H1 (cell line): Measurements from ENCODE around the gene ZNF556. TPM values are rescaled to one million over a fixed set of nuclear protein-coding genes. Genes with fewer than 3 reads are reported as not detected.

Experiments
- CTCF ChIA-PET: fragments of 300-600 bp; sonication (Branson Sonifier 250); formaldehyde crosslinking; loops from one replicate; lab custom pipeline; 2021; ENCODE audit not compliant: partially characterized antibody; lab: Charles Lee
- POLR2A ChIA-PET: fragments of 300-600 bp; sonication (Branson Sonifier 250); formaldehyde crosslinking; loops from one replicate; lab custom pipeline; 2021; ENCODE audit warnings: inconsistent platforms; ENCODE audit not compliant: partially characterized antibody; lab: Charles Lee
- DNase-seq, 2 experiments: peaks; one replicate each; pipeline versions ENCODE4 v3.0.0 to v3.0.0-alpha.2; 2010 to 2022; ENCODE audit warnings: low spot score in 2 of 2, low read depth in 1 of 2, mixed read lengths in 1 of 2
- FAIRE-seq: peaks from 2 replicates; lab custom pipeline; 2011; peaks lifted over from hg19 to GRCh38; lab: Jason Lieb, UNC
- H2AFZ ChIP-seq: 2 replicates; pipeline ENCODE4 v1.8.1; 2012; ENCODE audit warnings: low read length, inconsistent platforms
- H2AK5ac ChIP-seq: 2 replicates; pipeline ENCODE4 v1.6.1; 2013; ENCODE audit warnings: low read depth, low read length
- H2BK120ac ChIP-seq: replicated peaks from 2 replicates; pipeline ENCODE3; 2013; ENCODE audit warnings: low read depth, low read length, inconsistent platforms
- H2BK12ac ChIP-seq: 2 replicates; pipeline ENCODE4 v1.6.1; 2013; ENCODE audit warnings: low read depth, low read length
- H2BK15ac ChIP-seq: 2 replicates; pipeline ENCODE4 v1.6.1; 2013; ENCODE audit warnings: low read length
- H2BK20ac ChIP-seq: 2 replicates; pipeline ENCODE4 v1.6.1; 2013; ENCODE audit warnings: low read length
- H2BK5ac ChIP-seq: 2 replicates; pipeline ENCODE4 v1.6.1; 2013; ENCODE audit warnings: low read depth, low read length
- H3K14ac ChIP-seq: 2 replicates; pipeline ENCODE4 v1.6.1; 2013; ENCODE audit warnings: inconsistent platforms; ENCODE audit not compliant: insufficient read length
- H3K18ac ChIP-seq: 2 replicates; pipeline ENCODE4 v1.6.1; 2013; ENCODE audit warnings: low read length; ENCODE audit errors: extremely low read depth
- H3K23ac ChIP-seq: 2 replicates; pipeline ENCODE4 v1.6.1; 2013; ENCODE audit warnings: inconsistent platforms; ENCODE audit not compliant: insufficient read length
- H3K23me2 ChIP-seq: 2 replicates; pipeline ENCODE4 v1.6.1; 2013; ENCODE audit warnings: low read depth, low read length
- H3K27ac ChIP-seq: 2 replicates; pipeline ENCODE4 v1.6.1; 2011; ENCODE audit warnings: low read depth, low read length, inconsistent platforms
- H3K27me3 ChIP-seq, 4 experiments: replicated peaks in 1 of 4; 1 replicate in 1 of 4; 2 replicates in 3 of 4; pipeline versions ENCODE4 v1.6.1 to v1.8.1; 2011 to 2013; ENCODE audit warnings: low read length in 3 of 4, mild to moderate bottlenecking in 3 of 4, inconsistent platforms in 2 of 4, mixed read lengths in 2 of 4, moderate library complexity in 1 of 4; ENCODE audit not compliant: control insufficient read depth in 3 of 4, insufficient read depth in 3 of 4; ENCODE audit errors: extremely low read depth in 1 of 4
- H3K36me3 ChIP-seq, 4 experiments: 2 replicates each; pipeline versions ENCODE4 v1.6.1 to v1.8.1; 2011 to 2013; ENCODE audit warnings: mild to moderate bottlenecking in 4 of 4, low read length in 3 of 4, moderate library complexity in 2 of 4, control low read depth in 1 of 4, inconsistent platforms in 1 of 4; ENCODE audit not compliant: insufficient read depth in 4 of 4, control insufficient read depth in 2 of 4
- H3K4ac ChIP-seq: replicated peaks from 2 replicates; pipeline ENCODE3; 2013; ENCODE audit warnings: low read length, low read depth, mixed read lengths, inconsistent platforms; ENCODE audit not compliant: insufficient read length
- H3K4me1 ChIP-seq, 4 experiments: replicated peaks in 1 of 4; 1 replicate in 1 of 4; 2 replicates in 3 of 4; pipeline versions ENCODE4 v1.6.1 to v1.8.1; 2011 to 2013; ENCODE audit warnings: low read length in 3 of 4, inconsistent platforms in 2 of 4, mixed read lengths in 1 of 4; ENCODE audit not compliant: insufficient read depth in 4 of 4, control insufficient read depth in 3 of 4
- H3K4me2 ChIP-seq, 2 experiments: 2 replicates each; pipeline versions ENCODE4 v1.6.1 to v1.8.1; 2011 to 2013; ENCODE audit warnings: low read depth in 2 of 2, low read length in 2 of 2, control low read depth in 1 of 2, inconsistent platforms in 1 of 2, mild to moderate bottlenecking in 1 of 2; ENCODE audit not compliant: insufficient read depth in 1 of 2
- H3K4me3 ChIP-seq, 4 experiments: fragments of 200-600, 300-600 bp in 1 of 4; sonication (generic), shearing (Covaris generic), sonication (Bioruptor Twin) in 1 of 4; 2 replicates each; pipeline versions ENCODE4 v1.5.1 to v1.8.1; 2011 to 2016; ENCODE audit warnings: low read length in 4 of 4, low read depth in 3 of 4, control low read depth in 2 of 4, inconsistent platforms in 2 of 4, mild to moderate bottlenecking in 2 of 4, mixed read lengths in 1 of 4, moderate library complexity in 1 of 4; ENCODE audit not compliant: insufficient read depth in 2 of 4; ENCODE audit errors: extremely low read depth in 1 of 4
- H3K56ac ChIP-seq: replicated peaks from 2 replicates; pipeline ENCODE3; 2013; ENCODE audit warnings: low read depth, mild to moderate bottlenecking, mixed read lengths, low read length, inconsistent platforms; ENCODE audit not compliant: insufficient read length
- H3K79me1 ChIP-seq: 2 replicates; pipeline ENCODE4 v1.6.1; 2013; ENCODE audit warnings: low read depth, low read length, control low read depth
- H3K79me2 ChIP-seq, 2 experiments: 2 replicates each; pipeline versions ENCODE4 v1.6.1 to v1.8.1; 2012 to 2013; ENCODE audit warnings: low read length in 2 of 2, mild to moderate bottlenecking in 2 of 2, inconsistent platforms in 1 of 2; ENCODE audit not compliant: insufficient read depth in 2 of 2, control insufficient read depth in 1 of 2
- H3K9ac ChIP-seq, 4 experiments: replicated peaks in 1 of 4; 1 replicate in 1 of 4; 2 replicates in 3 of 4; pipeline versions ENCODE4 v1.6.1 to v1.8.1; 2011 to 2013; ENCODE audit warnings: low read depth in 3 of 4, low read length in 3 of 4, control low read depth in 2 of 4, mild to moderate bottlenecking in 2 of 4, moderate library complexity in 2 of 4, inconsistent platforms in 1 of 4; ENCODE audit errors: extremely low read depth in 1 of 4
- H3K9me3 ChIP-seq, 2 experiments: 2 replicates each; pipeline versions ENCODE4 v1.6.1 to v1.8.1; 2012 to 2013; ENCODE audit warnings: mild to moderate bottlenecking in 2 of 2, moderate library complexity in 2 of 2, control low read depth in 1 of 2, inconsistent platforms in 1 of 2, low read depth in 1 of 2, low read length in 1 of 2, mixed read lengths in 1 of 2; ENCODE audit not compliant: insufficient read depth in 2 of 2
- H4K20me1 ChIP-seq, 2 experiments: replicated peaks in 1 of 2; 2 replicates each; pipeline versions ENCODE3 to v1.8.1; 2011 to 2013; ENCODE audit warnings: inconsistent platforms in 2 of 2, low read length in 2 of 2, mild to moderate bottlenecking in 1 of 2; ENCODE audit not compliant: insufficient read depth in 2 of 2, control insufficient read depth in 1 of 2
- H4K5ac ChIP-seq: 2 replicates; pipeline ENCODE4 v1.6.1; 2013; ENCODE audit warnings: low read length, low read depth, mixed read lengths, inconsistent platforms; ENCODE audit not compliant: insufficient read length
- H4K8ac ChIP-seq: 2 replicates; pipeline ENCODE4 v1.8.0; 2013; ENCODE audit warnings: mild to moderate bottlenecking, moderate library complexity, low read length, inconsistent platforms; ENCODE audit not compliant: insufficient read depth; ENCODE audit errors: extremely low read depth
- H4K91ac ChIP-seq: replicated peaks from 2 replicates; pipeline ENCODE3; 2013; ENCODE audit warnings: low read length, mixed read lengths, inconsistent platforms; ENCODE audit not compliant: insufficient read length
- CBX8 ChIP-seq: fragments of 300-800, 300-1000 bp; sonication (generic); IDR thresholded peaks from 2 replicates; pipeline ENCODE4 v1.7.1; 2016; ENCODE audit warnings: low read depth, low read length, borderline replicate concordance
- EGR1 ChIP-seq: IDR thresholded peaks from 2 replicates; pipeline ENCODE4 v1.6.1; 2011; ENCODE audit warnings: low read depth, low read length, borderline replicate concordance
- HDAC6 ChIP-seq: IDR thresholded peaks from one replicate; pipeline ENCODE4 v1.7.1; 2012; ENCODE audit warnings: low read depth, mild to moderate bottlenecking, inconsistent platforms, low read length, moderate library complexity
- POLR2A ChIP-seq, 2 experiments: IDR thresholded peaks; 1 replicate in 1 of 2; 2 replicates in 1 of 2; pipeline ENCODE4 v1.6.1; 2011; ENCODE audit warnings: low read depth in 2 of 2, low read length in 2 of 2, mild to moderate bottlenecking in 2 of 2; ENCODE audit errors: control extremely low read depth in 1 of 2
- WGBS, 2 experiments: shearing (Covaris generic) in 1 of 2; methylation state at CpG; one replicate each; pipeline versions ENCODE4 v1.1.6 to v1.1.7; 2013 to 2015; ENCODE audit warnings: low lambda C conversion rate in 2 of 2, mixed read lengths in 2 of 2, inconsistent platforms in 1 of 2, low coverage in 1 of 2, missing lambda C conversion rate in 1 of 2; ENCODE audit not compliant: insufficient replicate concordance in 2 of 2, insufficient coverage in 1 of 2, insufficient read length in 1 of 2; ENCODE audit errors: extremely low coverage in 1 of 2, missing lambda C conversion rate in 1 of 2; 5-methylcytosine and 5-hydroxymethylcytosine counted together
- polyA plus RNA-seq, 7 experiments: library from polyadenylated mRNA; depleted of rRNA in 3 of 7; stranded (reverse) in 5 of 7; unstranded in 2 of 7; fragments of >200 nt in 5 of 7; fragments of 200-250 nt in 2 of 7; gene quantifications; 1 replicate in 5 of 7; 2 replicates in 1 of 7; 4 replicates in 1 of 7; pipeline versions ENCODE4 v1.2.1 to v1.2.3, GENCODE V29; 2011 to 2013; ENCODE audit warnings: missing spikeins in 2 of 7, mixed read lengths in 2 of 7
- total RNA-seq: library from RNA; stranded (reverse); fragmentation: NEBNext Ultra II Directional; extraction: Animal tissue kit (Norgen Biotek cat#: 25700); gene quantifications from 2 replicates; pipeline ENCODE4 v1.2.1, GENCODE V29; 2021
- TF ChIP-seq, protein P1 (sequence below): IDR thresholded peaks from 2 replicates; pipeline ENCODE4 v1.6.1; 2012; ENCODE audit warnings: inconsistent platforms

ZNF556 gene
- total and polyA plus RNA-seq, 2 of the 8 experiments (the other 6 are each of a cell fraction or from before 2014, with no cell fraction given): not detected

DNA sequence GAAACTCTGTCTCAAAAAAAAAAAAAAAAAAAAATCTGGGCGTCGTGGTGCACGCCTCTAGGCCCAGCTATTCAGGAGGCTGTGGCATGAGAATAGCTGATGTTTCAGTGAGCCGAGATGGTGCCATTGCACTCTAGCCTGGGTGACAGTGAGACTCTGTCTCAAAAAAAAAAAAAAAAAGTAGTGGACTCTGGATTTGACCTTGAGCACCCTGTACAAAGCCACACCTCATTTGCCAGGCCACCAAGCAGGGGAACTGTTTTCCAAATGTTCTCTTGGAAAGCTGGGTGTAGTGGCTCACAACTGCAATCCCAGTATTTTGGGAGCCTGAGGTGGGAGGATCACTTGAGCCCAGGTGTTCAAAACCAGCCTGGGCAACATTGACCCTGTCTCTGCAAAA lies 29.7 kb upstream of the ZNF556 start:
- TF ChIP-seq POLR2A (IDR thresholded peaks at IDR 0.05; ENCODE audit: control extremely low read depth in 1 of 2, low read depth in 2 of 2, low read length in 2 of 2) (no peak), CBX8 (no peak), HDAC6 (no peak), EGR1 (no peak)
- TF ChIP-seq, protein P1, sequence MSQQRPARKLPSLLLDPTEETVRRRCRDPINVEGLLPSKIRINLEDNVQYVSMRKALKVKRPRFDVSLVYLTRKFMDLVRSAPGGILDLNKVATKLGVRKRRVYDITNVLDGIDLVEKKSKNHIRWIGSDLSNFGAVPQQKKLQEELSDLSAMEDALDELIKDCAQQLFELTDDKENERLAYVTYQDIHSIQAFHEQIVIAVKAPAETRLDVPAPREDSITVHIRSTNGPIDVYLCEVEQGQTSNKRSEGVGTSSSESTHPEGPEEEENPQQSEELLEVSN: no peak
- H3K23ac ChIP-seq: no peak overlapping the region
- peaks cover 45 to 62% of the 10 kb centered on the region in 2 experiments for H3K9me3 ChIP-seq
- H2BK20ac ChIP-seq: no peak overlapping the region
- no peak overlapping the region for H2BK12ac ChIP-seq
- H3K36me3 ChIP-seq: peaks cover 5 to 37% (median 14%) of the 10 kb centered on the region in 4 experiments; a peak in 5 of 8 replicates
- H2BK15ac ChIP-seq: no peak overlapping the region
- no peak overlapping the region for H2AK5ac ChIP-seq
- peaks cover 0 to 5% (median 2%) of the 10 kb centered on the region in 4 experiments; a peak in 3 of 7 replicates for H3K27me3 ChIP-seq
- H3K4me2 ChIP-seq: no peak overlapping the region
- H3K18ac ChIP-seq: no peak overlapping the region
- CTCF ChIA-PET: interaction anchor here (0.6 to 1.7 kb wide), 2 partner anchors 17 to 276 kb away, joined by 4 to 8 read pairs; partner anchors contain the start of gene ZNF554
- H4K91ac ChIP-seq: no peak overlapping the region
- no peak overlapping the region for H4K5ac ChIP-seq
- H3K9ac ChIP-seq: no peak overlapping the region
- no peak for FAIRE-seq
- whole genome bisulfite sequencing, 2 experiments: 79% methylated on average over 4 of the region's 4 CpGs; no CpG with 5 or more reads in 1 of the 2 experiments
- no peaks in the 10 kb centered on the region for H3K79me1 ChIP-seq
- no peak for DNase-seq
- H2BK5ac ChIP-seq: no peak overlapping the region
- no peaks in the 10 kb centered on the region; a peak in 3 of 7 replicates for H3K4me1 ChIP-seq
- H3K27ac ChIP-seq: no peak overlapping the region
- H3K14ac ChIP-seq: no peak overlapping the region
- H4K20me1 ChIP-seq: no peaks in the 10 kb centered on the region
- no peaks in the 10 kb centered on the region; the same call in 1 of the 2 replicates for H3K23me2 ChIP-seq
- no peak overlapping the region for H3K4me3 ChIP-seq
- H2AFZ ChIP-seq: no peak overlapping the region
- H4K8ac ChIP-seq: no peak overlapping the region
- no peak overlapping the region for H3K4ac ChIP-seq
- H2BK120ac ChIP-seq: no peak overlapping the region
- H3K56ac ChIP-seq: no peak overlapping the region
- POLR2A ChIA-PET: no interaction called here
- H3K79me2 ChIP-seq: no peaks in the 10 kb centered on the region
